Measurements from ENCODE around the gene MPP2. TPM values are rescaled to one million over a fixed set of nuclear protein-coding genes. Genes with fewer than 3 reads are reported as not detected.
"Not testable (repeated sequence)": the region's sequence is repeated elsewhere in the genome, so short reads cannot be mapped to it uniquely, and the experiment has no call there.

The MPP2 gene
- total RNA-seq, 1 experiment from 2014 or later = 0.56 TPM

GRCh38 chr17:43931062-43931571 lies 23.8 kb upstream of the MPP2 start:
- DNase-seq (ENCODE audit: low spot score) = no peak

GRCh38 chr17:43928609-43929008 lies 21.3 kb upstream of the MPP2 start:
- DNase-seq (ENCODE audit: low spot score) = no peak

GRCh38 chr17:43927929-43928328 lies 20.6 kb upstream of the MPP2 start:
- not testable (repeated sequence) for DNase-seq (ENCODE audit: low spot score)

DNA sequence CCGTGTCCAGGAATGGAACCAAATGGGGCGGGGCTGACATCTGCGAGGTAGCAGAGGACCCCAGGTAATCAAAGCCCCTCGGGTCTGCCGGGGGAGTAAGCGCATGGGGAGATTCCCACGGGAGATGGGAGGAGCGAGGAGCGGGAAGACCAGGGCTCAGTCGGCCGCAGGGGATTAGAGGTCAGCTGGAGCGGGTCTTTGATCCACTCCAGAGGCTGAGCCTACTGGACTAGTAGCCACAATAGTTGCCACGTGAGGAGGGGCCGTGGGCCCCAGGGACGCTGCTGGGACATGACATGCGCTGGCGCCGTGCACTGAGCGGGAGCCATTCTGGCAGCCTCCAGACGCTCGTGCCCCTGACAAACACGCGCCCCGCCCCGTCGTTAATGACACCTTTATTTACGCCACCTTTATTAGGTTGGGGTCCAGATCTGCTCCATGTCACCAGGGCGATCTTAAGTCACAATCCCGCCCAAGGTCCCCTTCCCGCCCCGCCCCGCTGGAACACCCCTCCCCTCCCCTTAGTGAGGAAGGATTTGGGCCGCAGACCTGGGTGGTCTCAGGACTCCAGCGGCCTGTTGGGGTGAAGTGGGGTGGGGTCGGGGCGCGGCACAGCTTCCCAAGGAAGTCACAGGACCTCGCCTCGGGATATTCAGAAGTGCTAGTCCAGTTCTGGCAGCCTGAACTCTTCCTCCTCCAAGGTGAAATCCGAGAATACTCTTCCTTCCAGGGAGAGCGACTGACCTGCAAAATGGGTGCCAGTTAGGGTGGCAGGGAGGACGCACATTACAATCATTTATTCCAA lies 19.9 kb upstream of the MPP2 start:
- DNase-seq (ENCODE audit: low spot score) = no peak

DNA sequence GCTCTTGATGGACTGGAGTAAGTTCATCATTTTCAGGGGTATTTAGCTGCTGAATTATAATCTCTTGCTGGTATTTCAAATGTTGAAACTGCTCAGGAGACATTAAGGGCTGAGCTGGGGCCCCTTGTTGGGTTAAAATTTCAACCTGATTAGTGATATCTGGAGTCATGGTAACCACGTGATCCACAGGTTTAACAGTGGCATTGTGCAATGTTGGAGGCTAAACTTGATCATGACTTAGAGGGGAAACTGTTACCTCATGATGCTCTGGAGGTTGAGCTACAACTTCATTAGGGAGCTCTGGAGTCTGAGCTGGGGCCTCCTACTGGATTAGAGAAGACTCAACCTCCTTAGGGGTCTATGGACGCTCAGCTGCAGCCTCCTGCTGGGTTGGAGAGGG lies 17.2 kb upstream of the MPP2 start:
- DNase-seq (ENCODE audit: low spot score) = no peak

- DNase-seq (ENCODE audit: low spot score) = no peak
Measured at GRCh38 chr17:43920500-43921095, 13.3 kb upstream of the MPP2 start.

GRCh38 chr17:43918026-43918389 lies 10.7 kb upstream of the MPP2 start:
- DNase-seq (ENCODE audit: low spot score) = no peak

- no peak for DNase-seq (ENCODE audit: low spot score)
Measured at GRCh38 chr17:43917348-43918025, 10.2 kb upstream of the MPP2 start.

DNA sequence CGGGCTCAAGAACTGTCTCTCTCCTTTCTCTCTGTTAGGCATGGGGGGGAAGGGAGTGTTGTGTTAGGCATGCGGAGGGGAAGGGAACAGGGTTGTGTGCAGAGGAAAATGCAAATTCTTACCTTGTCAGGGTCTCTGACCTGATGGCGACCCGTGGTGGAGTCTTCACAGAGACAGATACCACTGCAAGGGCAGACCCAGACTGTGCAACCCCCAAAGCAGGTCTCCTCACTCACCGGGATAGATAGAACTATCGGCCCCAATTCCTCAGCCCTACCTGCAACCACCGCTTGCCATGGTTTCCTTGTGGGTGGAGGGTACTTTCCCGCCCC lies 9.6 kb upstream of the MPP2 start:
- DNase-seq (ENCODE audit: low spot score) = no peak

DNA sequence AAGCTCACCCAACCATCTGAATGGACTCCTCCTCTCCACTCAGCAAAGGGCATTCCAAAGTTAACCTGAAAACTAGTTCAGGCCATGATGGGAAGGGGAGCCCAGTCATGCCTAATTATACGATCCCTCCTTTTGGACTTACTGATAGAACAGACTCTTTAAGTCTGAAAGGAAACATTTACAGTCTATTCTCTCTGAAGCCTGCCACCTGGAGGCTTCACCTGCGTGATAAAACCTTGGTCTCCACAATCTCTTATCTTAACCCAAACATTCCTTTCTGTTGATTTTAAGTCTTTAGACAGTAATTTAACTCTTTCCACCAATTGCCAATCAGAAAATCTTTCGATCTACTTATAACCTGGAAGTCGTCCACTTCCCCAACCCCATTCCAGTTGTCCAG lies 9.0 kb upstream of the MPP2 start:
- DNase-seq (ENCODE audit: low spot score) = no peak

DNA sequence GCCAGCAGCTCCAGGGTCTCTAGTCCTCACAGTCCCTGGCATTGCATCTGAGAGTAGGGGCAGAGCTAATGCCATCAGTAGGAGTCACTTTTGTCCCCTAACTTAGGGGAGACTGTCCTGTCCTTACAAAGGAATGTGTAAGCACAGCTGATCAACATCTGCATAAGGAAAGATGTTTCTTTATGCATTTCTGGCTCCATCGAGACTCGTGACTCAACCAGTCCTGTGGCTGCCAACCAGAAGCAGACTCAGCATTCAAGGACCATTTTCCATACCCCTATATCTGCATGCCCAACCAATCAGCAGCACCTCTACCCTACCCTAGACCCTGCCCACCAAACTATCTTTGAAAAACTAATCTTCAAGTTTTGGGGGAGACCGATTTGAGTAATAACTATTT lies 8.2 kb upstream of the MPP2 start:
- no peak for DNase-seq (ENCODE audit: low spot score)

GRCh38 chr17:43914451-43914850 lies 7.1 kb upstream of the MPP2 start:
- DNase-seq (ENCODE audit: low spot score) = no peak

GRCh38 chr17:43913584-43913983 lies 6.2 kb upstream of the MPP2 start:
- no peak for DNase-seq (ENCODE audit: low spot score)

DNA sequence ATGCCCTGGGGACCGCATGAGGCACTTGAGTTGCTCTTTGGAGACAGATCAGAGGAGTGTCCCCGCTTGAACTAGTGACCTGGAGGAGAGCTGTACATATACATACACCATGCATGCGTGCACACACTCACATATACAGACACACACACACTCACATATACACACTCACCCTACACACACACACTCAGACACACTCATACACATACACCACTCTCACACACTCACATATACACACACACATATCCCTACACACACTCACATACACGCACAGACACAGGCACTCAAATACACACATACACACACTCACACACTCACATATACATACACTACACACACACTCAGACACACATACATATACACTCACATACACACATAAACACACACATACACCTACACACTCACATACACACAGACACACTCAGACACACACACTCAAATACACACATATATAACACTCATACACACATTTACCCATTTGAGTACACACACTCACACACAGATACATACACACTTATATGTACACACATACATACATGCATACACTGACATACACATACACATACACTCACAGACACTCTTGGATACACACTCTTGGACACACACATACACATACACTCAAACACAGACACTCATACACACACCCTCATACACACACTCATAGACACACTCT lies 5.4 kb upstream of the MPP2 start:
- no peak for DNase-seq (ENCODE audit: low spot score)

DNA sequence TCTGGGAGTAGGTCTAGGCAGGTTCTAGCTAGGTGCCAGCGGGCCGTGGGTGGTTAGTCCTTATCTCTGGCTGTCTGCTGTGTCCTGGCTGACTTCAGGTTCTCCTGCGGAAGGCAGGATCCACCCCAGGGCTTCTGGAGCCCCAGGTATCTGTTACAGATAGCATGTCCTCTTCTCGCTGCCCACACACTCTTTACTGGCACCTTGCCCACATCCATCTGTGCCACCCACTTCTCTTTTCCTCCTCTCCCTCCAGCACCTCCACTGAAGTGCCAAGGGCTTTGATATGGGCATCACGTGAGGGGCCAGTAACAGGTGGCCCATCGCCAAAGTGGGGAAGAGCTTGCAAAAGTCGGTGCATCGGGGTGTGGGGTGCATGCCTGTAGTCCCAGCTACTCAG lies 4.6 kb upstream of the MPP2 start:
- DNase-seq (ENCODE audit: low spot score) = no peak

GRCh38 chr17:43909537-43910231 lies 2.3 kb upstream of the MPP2 start:
- no peak for DNase-seq (ENCODE audit: low spot score)

DNA sequence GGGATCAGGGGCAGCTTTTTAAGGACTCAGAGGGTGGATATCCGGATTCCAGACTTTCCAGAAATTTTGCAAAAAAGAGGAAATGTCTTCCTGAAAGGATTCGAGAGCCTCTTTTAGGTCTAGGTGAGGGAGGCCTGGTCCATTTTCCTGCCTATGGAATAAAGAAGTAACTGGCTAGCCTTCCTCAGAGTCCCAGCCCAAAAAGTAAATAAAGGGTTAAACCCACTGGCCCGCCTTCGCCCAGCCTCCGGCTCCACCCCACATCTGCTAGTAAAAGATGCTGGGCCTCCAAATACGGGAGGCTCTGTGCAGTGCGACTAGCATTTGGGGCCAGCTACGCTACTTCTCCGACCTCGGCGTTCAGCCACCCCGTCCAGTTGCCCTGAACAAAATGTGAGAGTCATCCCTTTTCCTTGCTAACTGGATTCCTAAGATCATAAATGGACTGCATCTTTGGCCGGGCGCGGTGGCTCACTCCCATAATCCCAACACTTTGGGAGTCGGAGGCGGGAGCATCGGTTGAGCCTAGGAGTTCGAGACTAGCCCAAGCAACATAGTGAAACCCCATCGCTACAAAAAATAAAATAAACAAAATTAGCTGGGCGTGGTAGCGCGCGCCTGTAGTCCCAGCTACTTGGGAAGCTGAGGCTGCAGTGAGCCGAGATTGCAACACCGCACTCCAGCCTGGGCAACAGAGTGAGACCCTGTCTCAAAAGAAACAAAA lies 824 bp upstream of the MPP2 start:
- peak; percentile 42 for DNase-seq (ENCODE audit: low spot score)

- no peak for DNase-seq (ENCODE audit: low spot score)
Measured at GRCh38 chr17:43906951-43907424, 348 bp downstream of the MPP2 start.

DNA sequence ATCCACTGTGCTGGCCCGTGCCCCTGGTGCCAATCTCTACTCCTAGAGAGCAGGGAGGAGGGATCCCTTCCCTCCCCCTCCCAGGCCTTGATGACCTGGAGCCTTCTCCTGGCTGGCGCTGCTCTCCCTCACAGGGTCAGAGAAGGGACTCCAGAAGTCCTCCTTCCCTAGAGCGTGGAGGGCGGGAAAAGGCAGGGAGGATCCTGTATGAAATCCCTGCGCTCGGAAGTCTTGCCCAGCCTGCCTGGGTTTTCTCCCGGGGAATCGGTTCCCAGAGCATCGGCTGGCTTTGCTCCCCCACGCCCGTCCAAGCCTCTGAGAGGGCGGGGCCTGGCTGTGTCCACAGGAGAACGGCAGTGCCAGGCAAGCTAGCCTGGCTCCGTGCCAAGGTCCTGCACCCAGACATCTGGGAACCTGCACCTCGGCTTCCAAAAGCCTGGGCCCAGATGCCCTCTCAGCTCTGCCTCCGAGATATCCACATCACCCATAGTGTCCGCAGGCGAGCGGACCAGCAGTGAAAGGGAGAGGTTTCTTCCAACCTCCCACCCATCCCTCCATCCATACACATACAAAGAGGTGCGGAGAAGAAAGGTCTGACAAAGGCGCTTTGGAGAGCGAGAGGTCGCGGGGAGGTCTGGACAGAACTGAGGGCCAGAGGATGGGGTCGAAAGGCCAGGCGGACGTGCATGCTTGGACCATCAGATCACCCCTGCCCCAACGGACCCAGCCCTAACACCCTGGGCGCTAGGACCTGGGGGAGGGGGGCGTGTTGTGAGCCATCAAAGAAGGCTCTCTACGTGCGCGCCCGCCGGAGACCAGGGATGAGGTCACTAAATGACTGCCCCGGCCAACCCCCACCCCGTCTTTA lies 1.1 kb downstream of the MPP2 start:
- peak; percentile 27 for DNase-seq (ENCODE audit: low spot score)
